HepG2 (cell line): ENCODE results near the gene ESYT1. TPM values are rescaled to one million over a fixed set of nuclear protein-coding genes. Genes with fewer than 3 reads are reported as not detected.

Source experiments
- ASH2L ChIP-seq: fragments of 300-600, 200-600 bp; sonication (generic); IDR thresholded peaks from 2 replicates; pipeline ENCODE4 v1.7.0; 2017; ENCODE audit warnings: low read depth, mild to moderate bottlenecking, moderate library complexity, mixed read lengths, low read length; ENCODE audit not compliant: insufficient read length
- ETV6 ChIP-seq: sonication (generic); formaldehyde crosslinking; conservative IDR thresholded peaks from 2 replicates; pipeline ENCODE4 v1.4.0; 2020; ENCODE audit warnings: missing genetic modification reagents
- HNRNPK ChIP-seq: fragments of 200-400 bp; formaldehyde crosslinking; IDR thresholded peaks from 2 replicates; pipeline ENCODE4 v1.6.1; 2018; ENCODE audit warnings: low read length, low read depth, moderate library complexity, mild to moderate bottlenecking; ENCODE audit not compliant: poor library complexity, severe bottlenecking
- JUNB ChIP-seq: sonication (generic); formaldehyde crosslinking; IDR thresholded peaks from 2 replicates; pipeline ENCODE4 v1.8.0; 2022; ENCODE audit warnings: missing genetic modification reagents, mild to moderate bottlenecking, borderline replicate concordance
- KDM2A ChIP-seq: sonication (generic); formaldehyde crosslinking; IDR thresholded peaks from 2 replicates; pipeline ENCODE4 v1.4.0; 2020; ENCODE audit warnings: low read depth, missing genetic modification reagents, borderline replicate concordance
- POLR2G ChIP-seq: fragments of 200-400 bp; formaldehyde crosslinking; IDR thresholded peaks from 2 replicates; pipeline ENCODE4 v1.6.1; 2018; ENCODE audit warnings: mild to moderate bottlenecking, low read depth, low read length, moderate library complexity
- SOX5 ChIP-seq: IDR thresholded peaks from 2 replicates; pipeline ENCODE4 v1.6.1; 2016; ENCODE audit warnings: borderline replicate concordance
- SPEN ChIP-seq: sonication (generic); formaldehyde crosslinking; IDR thresholded peaks from 2 replicates; pipeline ENCODE4 v1.5.1; 2020; ENCODE audit warnings: low read depth, mild to moderate bottlenecking, missing genetic modification reagents
- TARDBP ChIP-seq: sonication (generic); formaldehyde crosslinking; IDR thresholded peaks from 2 replicates; pipeline ENCODE4 v1.8.0; 2022; ENCODE audit warnings: mild to moderate bottlenecking, missing genetic modification reagents
- TOE1 ChIP-seq: sonication (generic); formaldehyde crosslinking; IDR thresholded peaks from 2 replicates; pipeline ENCODE4 v1.4.0; 2020; ENCODE audit warnings: mild to moderate bottlenecking, missing genetic modification reagents
- ZFX ChIP-seq: sonication (generic); formaldehyde crosslinking; IDR thresholded peaks from 2 replicates; pipeline ENCODE4 v1.4.0; 2020; ENCODE audit warnings: mild to moderate bottlenecking, low read depth, missing genetic modification reagents, moderate library complexity
- ZNF235 ChIP-seq: sonication (generic); formaldehyde crosslinking; IDR thresholded peaks from 2 replicates; pipeline ENCODE4 v1.8.1; 2023; ENCODE audit warnings: mild to moderate bottlenecking, missing genetic modification reagents, borderline replicate concordance
- ZNF318 ChIP-seq: sonication (generic); formaldehyde crosslinking; IDR thresholded peaks from 2 replicates; pipeline ENCODE4 v1.4.0; 2020; ENCODE audit warnings: mild to moderate bottlenecking, missing genetic modification reagents
- ZNF782 ChIP-seq: sonication (generic); formaldehyde crosslinking; IDR thresholded peaks from 2 replicates; pipeline ENCODE4 v1.4.0; 2020; ENCODE audit warnings: missing genetic modification reagents, mild to moderate bottlenecking, borderline replicate concordance
- ZNF83 ChIP-seq: sonication (generic); formaldehyde crosslinking; IDR thresholded peaks from 2 replicates; pipeline ENCODE4 v1.4.0; 2020; ENCODE audit warnings: missing genetic modification reagents, mild to moderate bottlenecking, borderline replicate concordance
- ZSCAN30 ChIP-seq: sonication (generic); formaldehyde crosslinking; IDR thresholded peaks from 2 replicates; pipeline ENCODE4 v1.5.0; 2020; ENCODE audit warnings: mild to moderate bottlenecking, missing genetic modification reagents
- polyA plus RNA-seq, 8 experiments: library from polyadenylated mRNA; depleted of rRNA in 3 of 8; stranded (reverse) in 7 of 8; unstranded in 1 of 8; fragments of >200 nt; fragmentation: Illumina TruSeq in 4 of 8; extraction: Trizol in 4 of 8; gene quantifications; 2 replicates each; pipeline versions ENCODE4 v1.2.1 to v1.2.3, GENCODE V29; 2011 to 2016; ENCODE audit warnings: low read depth in 4 of 8, missing spikeins in 1 of 8, mixed read lengths in 1 of 8; ENCODE audit not compliant: insufficient read depth in 1 of 8
- total RNA-seq, 5 experiments: library from RNA; depleted of rRNA; stranded (reverse); fragments of >200 nt; fragmentation: Illumina TruSeq; extraction: Trizol; gene quantifications; 2 replicates each; pipeline ENCODE4 v1.2.3, GENCODE V29; 2016; ENCODE audit warnings: low read depth in 1 of 5
- TF ChIP-seq, protein P1 (sequence below): sonication (generic); formaldehyde crosslinking; IDR thresholded peaks from 2 replicates; pipeline ENCODE4 v1.4.0; 2020; ENCODE audit warnings: mild to moderate bottlenecking, missing genetic modification reagents

ESYT1 gene
- total and polyA plus RNA-seq, 2 of the 13 experiments (the other 11 are each of a cell fraction or from before 2014, with no cell fraction given), result 66.9 to 71.0 TPM

GRCh38 chr12:56158029-56158925, 30.2 kb downstream of the ESYT1 start, which contains the start of gene MYL6 (continued):
- TF ChIP-seq TARDBP (CRISPR knock-in tag) (peak; percentile 68; the same call in 1 of the 2 replicates), ASH2L (peak; percentile 68), JUNB (CRISPR knock-in tag) (peak; percentile 67; the same call in 1 of the 2 replicates), KDM2A (CRISPR knock-in tag) (peak; percentile 93), ZNF318 (CRISPR knock-in tag) (peak; percentile 75; the same call in 1 of the 2 replicates), SPEN (CRISPR knock-in tag) (0 out of 2 replicates have a peak, but pooled peaks have one; percentile 19), HNRNPK (peak; percentile 82), SOX5 (CRISPR knock-in tag) (no peak), ZSCAN30 (CRISPR knock-in tag) (no peak; the same call in none of the 2 replicates), TOE1 (CRISPR knock-in tag) (no peak), ZNF782 (CRISPR knock-in tag) (0 out of 2 replicates have a peak, but pooled peaks have one; percentile 58), POLR2G (peak; percentile 99), ETV6 (CRISPR knock-in tag) (0 out of 2 replicates have a peak, but pooled peaks have one; percentile 16), ZNF83 (CRISPR knock-in tag) (peak; percentile 24; the same call in 1 of the 2 replicates), ZFX (peak; percentile 83), ZNF235 (peak; percentile 64; the same call in 1 of the 2 replicates)
- TF ChIP-seq, protein P1, sequence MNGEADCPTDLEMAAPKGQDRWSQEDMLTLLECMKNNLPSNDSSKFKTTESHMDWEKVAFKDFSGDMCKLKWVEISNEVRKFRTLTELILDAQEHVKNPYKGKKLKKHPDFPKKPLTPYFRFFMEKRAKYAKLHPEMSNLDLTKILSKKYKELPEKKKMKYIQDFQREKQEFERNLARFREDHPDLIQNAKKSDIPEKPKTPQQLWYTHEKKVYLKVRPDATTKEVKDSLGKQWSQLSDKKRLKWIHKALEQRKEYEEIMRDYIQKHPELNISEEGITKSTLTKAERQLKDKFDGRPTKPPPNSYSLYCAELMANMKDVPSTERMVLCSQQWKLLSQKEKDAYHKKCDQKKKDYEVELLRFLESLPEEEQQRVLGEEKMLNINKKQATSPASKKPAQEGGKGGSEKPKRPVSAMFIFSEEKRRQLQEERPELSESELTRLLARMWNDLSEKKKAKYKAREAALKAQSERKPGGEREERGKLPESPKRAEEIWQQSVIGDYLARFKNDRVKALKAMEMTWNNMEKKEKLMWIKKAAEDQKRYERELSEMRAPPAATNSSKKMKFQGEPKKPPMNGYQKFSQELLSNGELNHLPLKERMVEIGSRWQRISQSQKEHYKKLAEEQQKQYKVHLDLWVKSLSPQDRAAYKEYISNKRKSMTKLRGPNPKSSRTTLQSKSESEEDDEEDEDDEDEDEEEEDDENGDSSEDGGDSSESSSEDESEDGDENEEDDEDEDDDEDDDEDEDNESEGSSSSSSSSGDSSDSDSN (CRISPR knock-in tag), result peak; percentile 47; the same call in 1 of the 2 replicates
